Right renal cortex interstitium (tissue), 3 donors: ENCODE data around the gene ARRDC5. TPM values are rescaled to one million over a fixed set of nuclear protein-coding genes. Genes with fewer than 3 reads are reported as not detected.

Experiments used
- polyA plus RNA-seq, 3 donors: library from polyadenylated mRNA; unstranded; fragments of 120-200 nt; gene quantifications; one replicate each; pipeline ENCODE4 v1.2.1, GENCODE V29; 2013; ENCODE audit not compliant: insufficient read length in 3 of 3

The ARRDC5 gene
- polyA plus RNA-seq, 3 donors: not detected

Other genes with a start within 250 kb of the ARRDC5 start
- gene MYDGF, start 232.6 kb downstream of the ARRDC5 start, polyA plus RNA-seq: 10 to 100 TPM; 64.0 to 72.1 (median 71.4) TPM
- 10 to 100 TPM; 17.4 to 20.4 (median 18.7) TPM for gene DPP9, start 179.1 kb downstream of the ARRDC5 start, polyA plus RNA-seq
- gene FEM1A, start 111.2 kb downstream of the ARRDC5 start, polyA plus RNA-seq: 1 to 10 TPM; 1.4 to 1.8 (median 1.6) TPM
- 1 to 10 TPM; 4.3 to 5.4 (median 4.6) TPM for gene TICAM1, start 71.2 kb downstream of the ARRDC5 start, polyA plus RNA-seq
- gene PLIN3, start 35.2 kb downstream of the ARRDC5 start, polyA plus RNA-seq: 10 to 100 TPM; 35.4 to 43.7 (median 38.4) TPM
- gene UHRF1, start 6.6 kb upstream of the ARRDC5 start, polyA plus RNA-seq: 10 to 100 TPM; 29.4 to 30.6 (median 29.9) TPM
- gene KDM4B, start 66.2 kb upstream of the ARRDC5 start, polyA plus RNA-seq: 10 to 100 TPM; 17.9 to 18.3 (median 18.2) TPM